Measurements from ENCODE around the gene EFR3B.

GRCh38 chr2:25014631-25015030 is 27.2 kb upstream of the EFR3B start:
- TF ChIP-seq CTCF (IDR thresholded peaks at IDR 0.05) (no peak), POLR2A (IDR thresholded peaks at IDR 0.05) (no peak)
